ENCODE data around the gene FGF13.

- no peak for TF ChIP-seq CTCF (optimal IDR thresholded peaks at IDR 0.05 in 1 of 3, IDR thresholded peaks at IDR 0.05 in 1 of 3, conservative IDR thresholded peaks at IDR 0.05 in 1 of 3; ENCODE audit: extremely low read depth in 1 of 3, insufficient read depth in 2 of 3, low read length in 3 of 3)
- no peak for TF ChIP-seq EZH2 (IDR thresholded peaks at IDR 0.05; ENCODE audit: low read length)
Observed at GRCh38 chrX:138669693-138670092, 41.8 kb downstream of the FGF13 start.

Data from keratinocyte (primary cell).